Keratinocyte (primary cell): Measurements from ENCODE around the gene RAD9A.

ENCODE experiments used
- EZH2 ChIP-seq: IDR thresholded peaks from one replicate; pipeline ENCODE4 v1.6.1; 2012; ENCODE audit warnings: inconsistent platforms, mild to moderate bottlenecking, low read length, moderate library complexity
- TF ChIP-seq, protein P1 (sequence below), 3 experiments: IDR thresholded peaks in 1 of 3; conservative IDR thresholded peaks in 1 of 3; optimal IDR thresholded peaks in 1 of 3; 2 replicates in 2 of 3; 3 replicates in 1 of 3; pipeline versions ENCODE3 to v1.5.1; 2011; ENCODE audit warnings: low read length in 3 of 3, mild to moderate bottlenecking in 3 of 3, moderate library complexity in 2 of 3, control low read depth in 1 of 3, inconsistent platforms in 1 of 3; ENCODE audit not compliant: insufficient read depth in 2 of 3; ENCODE audit errors: extremely low read depth in 1 of 3

DNA sequence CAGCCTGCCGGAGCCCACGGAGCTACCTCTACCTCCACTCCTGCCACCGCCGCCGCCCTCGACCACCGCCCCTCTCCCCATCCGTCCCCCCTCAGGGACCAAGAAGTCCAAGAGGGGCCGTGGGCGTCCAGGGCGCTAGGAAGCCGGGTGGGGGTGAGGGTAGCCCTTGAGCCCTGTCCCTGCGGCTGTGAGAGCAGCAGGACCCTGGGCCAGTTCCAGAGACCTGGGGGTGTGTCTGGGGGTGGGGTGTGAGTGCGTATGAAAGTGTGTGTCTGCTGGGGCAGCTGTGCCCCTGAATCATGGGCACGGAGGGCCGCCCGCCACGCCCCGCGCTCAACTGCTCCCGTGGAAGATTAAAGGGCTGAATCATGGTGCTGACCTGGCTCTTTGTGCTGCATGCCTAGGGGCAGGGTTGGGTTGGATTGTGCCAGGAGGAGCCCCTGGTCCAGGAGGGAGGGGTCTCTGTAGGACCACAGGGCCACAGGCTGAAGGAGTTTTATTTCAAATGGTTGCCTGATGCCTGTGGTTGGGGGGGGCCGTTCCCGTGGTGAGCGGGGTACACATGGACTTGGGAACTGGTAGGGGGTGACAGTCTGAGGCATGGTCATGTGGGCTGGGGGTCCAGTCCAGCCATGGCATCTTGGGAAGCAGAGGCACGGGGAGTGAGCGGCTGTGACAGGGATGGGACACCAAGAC lies 43.4 kb downstream of the RAD9A start:
- no peak for TF ChIP-seq EZH2
- TF ChIP-seq, protein P1, sequence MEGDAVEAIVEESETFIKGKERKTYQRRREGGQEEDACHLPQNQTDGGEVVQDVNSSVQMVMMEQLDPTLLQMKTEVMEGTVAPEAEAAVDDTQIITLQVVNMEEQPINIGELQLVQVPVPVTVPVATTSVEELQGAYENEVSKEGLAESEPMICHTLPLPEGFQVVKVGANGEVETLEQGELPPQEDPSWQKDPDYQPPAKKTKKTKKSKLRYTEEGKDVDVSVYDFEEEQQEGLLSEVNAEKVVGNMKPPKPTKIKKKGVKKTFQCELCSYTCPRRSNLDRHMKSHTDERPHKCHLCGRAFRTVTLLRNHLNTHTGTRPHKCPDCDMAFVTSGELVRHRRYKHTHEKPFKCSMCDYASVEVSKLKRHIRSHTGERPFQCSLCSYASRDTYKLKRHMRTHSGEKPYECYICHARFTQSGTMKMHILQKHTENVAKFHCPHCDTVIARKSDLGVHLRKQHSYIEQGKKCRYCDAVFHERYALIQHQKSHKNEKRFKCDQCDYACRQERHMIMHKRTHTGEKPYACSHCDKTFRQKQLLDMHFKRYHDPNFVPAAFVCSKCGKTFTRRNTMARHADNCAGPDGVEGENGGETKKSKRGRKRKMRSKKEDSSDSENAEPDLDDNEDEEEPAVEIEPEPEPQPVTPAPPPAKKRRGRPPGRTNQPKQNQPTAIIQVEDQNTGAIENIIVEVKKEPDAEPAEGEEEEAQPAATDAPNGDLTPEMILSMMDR (optimal IDR thresholded peaks at IDR 0.05 in 1 of 3, IDR thresholded peaks at IDR 0.05 in 1 of 3, conservative IDR thresholded peaks at IDR 0.05 in 1 of 3; ENCODE audit: extremely low read depth in 1 of 3, insufficient read depth in 2 of 3, low read length in 3 of 3): no peak
